GM13977 (cell line): Measurements from ENCODE around the gene NMU.

Experiments
- DNase-seq: peaks from one replicate; pipeline ENCODE4 v3.0.0; 2012; ENCODE audit warnings: low spot score
- CTCF ChIP-seq: IDR thresholded peaks from 2 replicates; pipeline ENCODE4 v1.5.1; 2012; ENCODE audit warnings: mild to moderate bottlenecking, control low read depth; ENCODE audit not compliant: insufficient read depth; ENCODE audit errors: extremely low read depth, missing control alignments
- in situ Hi-C: fragments of 300-500 bp; cut with MboI; formaldehyde crosslinking; loops from one replicate; pipeline ENCODE4 v1.12.0; 2022; ENCODE audit warnings: low sequenced_read_pairs, low pct_unique_long_range_greater_than_20kb, mixed read lengths, inconsistent platforms; ENCODE audit not compliant: unreplicated experiment

The NMU gene

GRCh38 chr4:55545641-55546505, 90.2 kb downstream of the NMU start:
- in situ Hi-C loops: no loop called here
- TF ChIP-seq CTCF: no peak
- peak; percentile 77 for DNase-seq
